GM10248 (cell line): ENCODE results near the gene DEGS1.

Experiments
- CTCF ChIA-PET: fragments of 300-600 bp; sonication (Branson Sonifier 250); formaldehyde crosslinking; extraction: SDS; loops from one replicate; lab custom pipeline; 2021; ENCODE audit warnings: antibody characterized with exemption; lab: Yijun Ruan, JAX
- POLR2A ChIA-PET: fragments of 350-650 bp; sonication (Branson Sonifier 250); formaldehyde crosslinking; extraction: SDS; loops from one replicate; lab custom pipeline; 2020; ENCODE audit warnings: antibody characterized with exemption; lab: Yijun Ruan, JAX
- DNase-seq: peaks from one replicate; pipeline ENCODE4 v3.0.0; 2012; ENCODE audit errors: extremely low spot score
- TF ChIP-seq, protein P1 (sequence below): IDR thresholded peaks from 2 replicates; pipeline ENCODE4 v1.5.1; 2012; ENCODE audit warnings: mild to moderate bottlenecking, low read depth; ENCODE audit errors: extremely low read depth, missing control alignments, control extremely low read depth

Gene DEGS1

GRCh38 chr1:224168859-224169380, 14.1 kb upstream of the DEGS1 start:
- POLR2A ChIA-PET, result interaction anchor here (0.5 to 0.9 kb wide), 2 partner anchors 11 to 266 kb away, joined by 4 to 6 read pairs; partner anchors contain the start of gene WDR26
- CTCF ChIA-PET, result interaction anchor here (0.9 to 1.7 kb wide), 7 partner anchors 9 to 288 kb away, joined by 3 to 9 read pairs (median 4); partner anchors contain the start of gene DEGS1
- TF ChIP-seq, protein P1, sequence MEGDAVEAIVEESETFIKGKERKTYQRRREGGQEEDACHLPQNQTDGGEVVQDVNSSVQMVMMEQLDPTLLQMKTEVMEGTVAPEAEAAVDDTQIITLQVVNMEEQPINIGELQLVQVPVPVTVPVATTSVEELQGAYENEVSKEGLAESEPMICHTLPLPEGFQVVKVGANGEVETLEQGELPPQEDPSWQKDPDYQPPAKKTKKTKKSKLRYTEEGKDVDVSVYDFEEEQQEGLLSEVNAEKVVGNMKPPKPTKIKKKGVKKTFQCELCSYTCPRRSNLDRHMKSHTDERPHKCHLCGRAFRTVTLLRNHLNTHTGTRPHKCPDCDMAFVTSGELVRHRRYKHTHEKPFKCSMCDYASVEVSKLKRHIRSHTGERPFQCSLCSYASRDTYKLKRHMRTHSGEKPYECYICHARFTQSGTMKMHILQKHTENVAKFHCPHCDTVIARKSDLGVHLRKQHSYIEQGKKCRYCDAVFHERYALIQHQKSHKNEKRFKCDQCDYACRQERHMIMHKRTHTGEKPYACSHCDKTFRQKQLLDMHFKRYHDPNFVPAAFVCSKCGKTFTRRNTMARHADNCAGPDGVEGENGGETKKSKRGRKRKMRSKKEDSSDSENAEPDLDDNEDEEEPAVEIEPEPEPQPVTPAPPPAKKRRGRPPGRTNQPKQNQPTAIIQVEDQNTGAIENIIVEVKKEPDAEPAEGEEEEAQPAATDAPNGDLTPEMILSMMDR, result no peak
- peak; percentile 66 for DNase-seq

DNA sequence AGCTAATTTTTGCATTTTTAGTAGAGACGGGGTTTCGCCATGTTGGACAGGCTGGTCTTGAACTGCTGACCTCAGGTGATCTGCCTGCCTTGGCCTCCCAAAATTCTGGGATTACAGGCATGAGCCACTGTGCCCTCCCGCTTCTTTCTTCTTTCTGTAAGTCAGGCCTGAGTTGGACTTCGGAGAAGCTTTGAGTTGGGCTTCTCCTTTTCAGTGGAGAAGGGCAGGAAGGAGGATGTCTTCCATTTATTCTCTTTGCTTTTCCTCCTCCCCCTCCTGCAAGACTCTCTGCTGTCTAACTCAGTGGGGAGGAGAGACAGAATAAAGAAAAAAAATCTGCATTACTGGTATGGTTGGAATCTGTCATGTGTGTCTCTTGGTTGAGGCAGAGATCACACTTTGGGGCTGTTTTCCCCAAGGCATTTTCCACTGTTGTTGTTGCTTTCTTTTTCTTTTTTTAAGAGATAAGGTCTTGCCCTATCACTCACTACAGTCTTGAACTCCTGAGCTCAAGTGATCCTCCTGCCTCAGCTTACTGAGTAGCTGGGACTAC, 13.2 kb upstream of the DEGS1 start:
- no peak for DNase-seq
- POLR2A ChIA-PET, result interaction anchor here (0.5 to 0.9 kb wide), 2 partner anchors 12 to 265 kb away, joined by 4 to 6 read pairs; partner anchors contain the start of gene WDR26
- CTCF ChIA-PET, result interaction anchor here (0.7 to 1.5 kb wide), 6 partner anchors 8 to 287 kb away, joined by 3 to 9 read pairs (median 4); partner anchors contain the start of gene DEGS1
- TF ChIP-seq, protein P1, result no peak

GRCh38 chr1:224170343-224170742, 12.7 kb upstream of the DEGS1 start:
- ChIA-PET CTCF (interaction anchor here (0.7 to 1.2 kb wide), 2 partner anchors 9 to 17 kb away, joined by 3 read pairs; no protein-coding TSS in a partner anchor), POLR2A (no interaction called here)
- DNase-seq, result no peak
- TF ChIP-seq, protein P1, result no peak

DNA sequence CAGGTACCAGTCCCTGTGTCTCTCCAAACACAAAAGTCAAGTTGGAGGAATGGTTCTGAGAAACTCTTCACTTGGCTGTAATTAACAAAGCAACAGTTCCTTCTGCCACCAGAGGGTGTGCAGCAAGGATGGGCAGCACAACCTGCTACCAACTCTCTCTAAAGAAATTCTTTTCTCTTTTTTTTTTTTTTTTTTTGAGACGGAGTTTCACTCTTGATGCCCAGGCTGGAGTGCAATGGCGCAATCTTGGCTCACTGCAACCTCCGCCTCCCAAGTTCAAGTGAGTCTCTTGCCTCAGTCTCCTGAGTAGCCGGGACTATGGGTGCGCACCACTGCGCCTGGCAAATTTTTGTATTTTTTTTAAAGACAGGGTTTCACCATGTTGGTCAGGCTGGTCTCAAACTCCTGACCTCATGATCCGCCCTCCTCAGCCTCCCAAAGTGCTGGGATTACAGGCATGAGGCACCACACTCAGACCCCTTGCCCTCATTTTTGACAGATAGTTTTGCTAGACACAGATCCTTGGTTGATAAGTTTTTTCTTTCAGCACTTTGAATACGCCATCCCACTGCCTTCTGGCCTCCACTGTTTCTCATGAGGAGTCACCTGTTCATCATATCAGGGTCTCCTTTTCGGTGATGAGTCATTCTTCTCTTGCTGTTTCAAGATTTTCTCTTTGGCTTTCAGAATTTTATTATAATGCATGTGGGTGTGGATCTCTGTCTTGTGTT, 12.1 kb upstream of the DEGS1 start:
- CTCF ChIA-PET, result interaction anchor here (0.7 to 1.2 kb wide), 2 partner anchors 9 to 17 kb away, joined by 3 read pairs; no protein-coding TSS in a partner anchor
- POLR2A ChIA-PET, result no interaction called here

GRCh38 chr1:224172229-224172628, 10.8 kb upstream of the DEGS1 start:
- CTCF ChIA-PET, result interaction anchor here (1.5 to 1.6 kb wide), 2 partner anchors 14 to 21 kb away, joined by 4 to 7 read pairs; no protein-coding TSS in a partner anchor
- no peak for DNase-seq
- POLR2A ChIA-PET, result no interaction called here
- TF ChIP-seq, protein P1, result no peak

More for the DNA sequence above, 12.1 kb upstream of the DEGS1 start:
- no peak for DNase-seq
- TF ChIP-seq, protein P1, result peak; percentile 3

DNA sequence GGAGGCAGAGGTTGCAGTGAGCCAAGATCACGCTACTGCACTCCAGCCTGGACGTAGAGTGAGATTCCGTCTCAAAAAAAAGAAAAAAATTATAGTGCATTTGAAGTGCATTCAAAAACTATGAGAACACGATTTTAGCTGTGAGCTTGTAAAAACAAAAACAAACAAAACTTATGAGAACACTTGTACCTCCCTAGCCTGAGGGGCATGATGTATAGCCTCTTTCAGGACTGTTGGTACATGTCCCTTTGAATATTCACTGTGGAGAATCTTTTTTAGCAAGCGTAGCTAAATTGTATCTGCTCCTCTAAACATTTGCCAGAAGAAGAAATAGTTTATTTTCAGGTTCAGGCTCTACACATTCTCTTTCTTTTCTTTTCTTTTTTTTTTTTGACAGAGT, 9.5 kb upstream of the DEGS1 start:
- TF ChIP-seq, protein P1, result no peak
- POLR2A ChIA-PET, result no interaction called here
- CTCF ChIA-PET, result interaction anchor here (1.5 to 1.6 kb wide), 2 partner anchors 15 to 20 kb away, joined by 4 to 7 read pairs; no protein-coding TSS in a partner anchor
- no peak for DNase-seq
